ENCODE measurements around the gene ICAM3. TPM values are rescaled to one million over a fixed set of nuclear protein-coding genes. Genes with fewer than 3 reads are reported as not detected.
"Not testable (repeated sequence)": the region's sequence is repeated elsewhere in the genome, so short reads cannot be mapped to it uniquely, and the experiment has no call there.

Gene ICAM3
- total RNA-seq, 2 donors from 2014 or later, result 27.2 to 31.8 TPM

DNA sequence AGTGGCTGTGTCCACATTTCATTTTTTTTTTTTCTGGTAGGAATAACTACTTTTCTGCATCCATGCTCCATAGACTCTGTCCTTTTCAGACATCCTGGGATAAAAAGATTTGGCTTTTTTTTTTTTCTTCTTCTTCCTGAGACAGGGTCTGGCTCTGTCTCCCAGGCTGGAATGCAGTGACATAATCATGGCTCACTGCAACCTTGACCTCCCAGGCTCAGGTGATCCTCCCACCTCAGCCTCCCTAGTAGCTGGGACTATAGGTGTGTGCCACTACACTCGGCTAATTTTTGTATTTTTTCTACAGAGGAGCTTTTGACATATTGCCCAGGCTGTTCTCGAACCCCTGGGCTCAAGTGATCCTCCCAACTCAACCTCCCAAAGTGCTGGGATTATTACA lies 4.1 kb upstream of the ICAM3 start:
- Histone ChIP-seq H3K9me3 (no peaks in the 10 kb centered on the region), H3K27me3 (no peaks in the 10 kb centered on the region), H3K4me1 (no peaks in the 10 kb centered on the region), H3K9ac (ENCODE audit: low read depth in 2 of 2, low read length in 2 of 2) (no peak overlapping the region), H3K4me3 (no peak overlapping the region), H3K36me3 (no peaks in the 10 kb centered on the region), H3K27ac (no peak overlapping the region)
- DNase-seq, result no peak
- no peak for TF ChIP-seq CTCF (IDR thresholded peaks at IDR 0.05)
- intact Hi-C loops (cut with DNase I), result no loop called here

GRCh38 chr19:10339977-10340376 lies 553 bp upstream of the ICAM3 start:
- no peak overlapping the region for H3K9ac ChIP-seq (ENCODE audit: low read depth in 2 of 2, low read length in 2 of 2)
- H3K4me3 ChIP-seq, result no peak overlapping the region
- intact Hi-C loops (cut with DNase I), result loop anchor here (5.0 kb wide), 1 partner anchor 42 kb away; the partner anchor contains the start of gene TYK2
- H3K27me3 ChIP-seq, result no peaks in the 10 kb centered on the region
- no peaks in the 10 kb centered on the region for H3K9me3 ChIP-seq
- H3K4me1 ChIP-seq, result no peaks in the 10 kb centered on the region
- no peak for DNase-seq
- no peak overlapping the region for H3K27ac ChIP-seq
- no peak for TF ChIP-seq CTCF (IDR thresholded peaks at IDR 0.05)
- H3K36me3 ChIP-seq, result no peaks in the 10 kb centered on the region

- H3K4me3 ChIP-seq, result peak overlapping the region; percentile 14
- no peak for DNase-seq
- H3K9me3 ChIP-seq, result no peaks in the 10 kb centered on the region
- TF ChIP-seq CTCF (IDR thresholded peaks at IDR 0.05), result no peak
- no peak overlapping the region for H3K27ac ChIP-seq
- H3K9ac ChIP-seq (ENCODE audit: low read depth in 2 of 2, low read length in 2 of 2), result peak overlapping the region; percentile 4 to 67
- intact Hi-C loops (cut with DNase I), result loop anchor here (5.0 kb wide), 1 partner anchor 43 kb away; the partner anchor contains the start of gene TYK2
- no peaks in the 10 kb centered on the region for H3K27me3 ChIP-seq
- H3K36me3 ChIP-seq, result no peaks in the 10 kb centered on the region
- no peaks in the 10 kb centered on the region for H3K4me1 ChIP-seq
These were observed 484 bp downstream of the ICAM3 start for GRCh38 chr19:10338940-10339339.

DNA sequence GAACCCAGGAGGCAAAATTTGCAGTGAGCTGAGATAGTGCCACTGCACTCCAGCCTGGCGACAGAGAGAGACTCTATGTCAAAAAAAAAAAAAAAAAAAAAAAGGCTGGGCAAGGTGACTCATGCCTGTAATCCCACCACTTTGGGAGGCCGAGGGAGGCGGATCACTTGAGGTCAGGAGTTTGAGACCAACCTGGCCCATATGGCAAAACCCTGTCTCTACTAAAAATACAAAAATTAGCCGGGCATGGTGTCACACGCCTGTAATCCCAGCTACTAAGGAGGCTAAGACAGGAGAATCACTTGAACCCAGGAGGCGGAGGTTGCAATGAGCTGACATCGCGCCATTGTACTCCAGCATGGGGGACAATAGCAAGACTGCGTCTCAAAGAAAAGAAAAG lies 2.7 kb downstream of the ICAM3 start:
- intact Hi-C loops (cut with DNase I), result loop anchor here (5.0 kb wide), 1 partner anchor 46 kb away; the partner anchor contains the start of gene TYK2
- H3K9me3 ChIP-seq; H3K36me3 ChIP-seq; H3K4me3 ChIP-seq; DNase-seq; H3K4me1 ChIP-seq; H3K27me3 ChIP-seq; H3K27ac ChIP-seq; H3K9ac ChIP-seq (ENCODE audit: low read depth in 2 of 2, low read length in 2 of 2): not testable (repeated sequence)

DNA sequence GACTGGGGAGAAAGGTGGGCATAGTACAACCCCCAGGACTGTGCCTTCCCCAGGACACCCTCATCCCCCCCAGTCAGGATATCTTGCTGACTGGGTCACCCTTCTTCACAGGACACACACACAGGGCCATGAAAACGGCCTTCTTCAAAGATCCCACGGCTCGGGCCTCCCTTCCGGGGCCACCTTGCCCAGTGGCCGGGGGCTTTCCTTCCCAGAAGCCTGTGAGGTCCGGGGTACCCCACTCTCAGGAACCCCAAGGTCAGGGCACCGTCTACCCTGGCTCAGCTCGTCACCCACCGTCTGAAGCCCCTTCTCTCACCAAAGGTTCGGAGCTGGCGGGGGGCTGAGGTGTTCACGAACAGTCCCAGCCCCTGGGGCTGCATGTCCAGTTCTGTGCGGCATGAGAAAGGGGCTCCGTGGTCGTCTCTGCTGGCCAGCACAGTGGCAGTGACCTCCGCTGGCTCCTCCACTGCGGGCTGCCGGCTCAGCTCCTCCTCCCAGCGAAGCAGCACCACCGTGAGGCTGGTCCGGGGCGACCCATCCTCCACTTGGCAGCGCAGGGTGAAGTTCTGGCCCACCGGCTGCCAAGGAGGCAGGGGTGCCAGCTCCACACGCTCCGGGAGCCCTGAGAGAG lies 4.0 kb downstream of the ICAM3 start:
- H3K9ac ChIP-seq (ENCODE audit: low read depth in 2 of 2, low read length in 2 of 2), result peak overlapping the region in 1 of 2 donors; percentile 73
- H3K36me3 ChIP-seq, result no peaks in the 10 kb centered on the region
- H3K4me3 ChIP-seq, result no peak overlapping the region
- H3K9me3 ChIP-seq, result no peaks in the 10 kb centered on the region
- intact Hi-C loops (cut with DNase I), result loop anchor here (5.0 kb wide), 1 partner anchor 47 kb away; the partner anchor contains the start of gene TYK2
- no peak for TF ChIP-seq CTCF (IDR thresholded peaks at IDR 0.05)
- H3K27ac ChIP-seq, result no peak overlapping the region
- H3K4me1 ChIP-seq, result peaks cover 8% of the 10 kb centered on the region
- no peak for DNase-seq
- H3K27me3 ChIP-seq, result no peaks in the 10 kb centered on the region

Data from colonic mucosa (tissue), 4 donors.